HG03095 (cell line): ENCODE results near the gene ARFGAP3.
A peak's percentile ranks its signal among the peaks of the same experiment; 100 is the strongest.

Experiments used
- ATAC-seq: cut with Tn5 transposase; IDR thresholded peaks from one replicate; pipeline ENCODE4 v1.9.1; 2021; ENCODE audit warnings: moderate library complexity; ENCODE audit not compliant: unreplicated experiment

Gene ARFGAP3

DNA sequence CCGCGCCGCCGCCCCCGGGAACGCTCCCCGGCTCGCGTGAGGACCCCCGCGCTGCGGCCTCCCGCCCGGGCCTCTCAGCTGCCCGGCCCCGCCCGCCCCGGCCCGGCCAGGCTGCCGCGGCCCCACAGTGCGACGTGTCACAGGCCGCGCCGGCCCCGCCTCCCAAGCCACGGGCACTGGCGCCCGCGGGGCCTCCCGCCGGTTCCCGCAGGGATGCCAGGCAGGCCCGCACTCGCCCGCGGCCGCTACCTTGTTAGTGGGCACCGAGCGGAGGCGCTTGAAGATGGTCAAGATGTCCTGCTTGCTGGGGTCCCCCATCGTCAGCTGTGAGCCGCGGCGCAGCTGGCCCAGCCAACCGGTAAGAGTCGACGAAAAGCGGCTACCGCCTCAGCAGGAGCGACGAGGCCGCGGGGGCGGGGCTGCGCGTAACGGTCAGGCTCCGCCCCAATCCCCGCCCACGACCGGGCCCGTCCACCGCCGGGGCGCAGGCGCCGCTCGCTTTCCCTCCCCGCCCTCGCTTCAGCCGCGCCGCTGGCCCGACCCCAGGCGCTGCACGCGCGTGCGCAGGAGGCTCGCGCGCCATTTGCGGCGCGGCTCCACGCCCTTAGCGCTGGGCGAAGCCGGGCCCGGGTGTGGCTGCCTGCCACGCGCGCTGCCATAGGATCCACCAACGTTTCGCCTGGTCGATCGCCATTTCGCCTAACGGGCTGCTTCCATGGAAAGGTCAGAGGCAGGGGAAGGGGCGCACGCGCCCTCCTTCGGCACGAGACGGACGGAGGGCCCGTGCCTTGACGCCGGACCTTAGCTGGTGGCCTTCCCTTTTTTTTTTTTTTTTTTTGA lies at the start of gene ARFGAP3:
TSS of gene ARFGAP3 (minus strand) at position 409 of the 840 bp plus-strand sequence. CDS start at position 318, 91 bp downstream.
- peak; percentile 66 for ATAC-seq

- ATAC-seq = no peak
Observed at GRCh38 chr22:42905702-42906183, 48.7 kb upstream of the ARFGAP3 start.

DNA sequence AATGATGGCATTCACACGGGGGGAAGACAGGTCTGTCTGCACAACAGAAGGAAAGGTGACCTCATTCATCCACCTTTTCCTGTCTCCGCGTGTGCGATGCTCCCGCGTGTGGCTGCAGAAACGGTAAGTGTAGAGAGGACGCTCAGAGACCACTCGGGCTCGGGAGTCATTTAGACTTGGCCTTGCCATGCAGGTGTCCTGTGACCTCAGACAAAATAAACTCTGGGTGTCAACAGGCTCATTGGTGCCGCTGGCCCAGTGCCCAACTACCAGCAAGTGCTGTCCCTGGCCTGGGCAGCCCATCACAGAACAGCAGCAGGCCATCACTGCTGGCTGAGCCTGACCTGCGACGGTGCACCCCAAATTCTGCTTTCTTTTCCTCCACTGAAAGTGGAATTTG lies 48.1 kb upstream of the ARFGAP3 start:
- no peak for ATAC-seq

DNA sequence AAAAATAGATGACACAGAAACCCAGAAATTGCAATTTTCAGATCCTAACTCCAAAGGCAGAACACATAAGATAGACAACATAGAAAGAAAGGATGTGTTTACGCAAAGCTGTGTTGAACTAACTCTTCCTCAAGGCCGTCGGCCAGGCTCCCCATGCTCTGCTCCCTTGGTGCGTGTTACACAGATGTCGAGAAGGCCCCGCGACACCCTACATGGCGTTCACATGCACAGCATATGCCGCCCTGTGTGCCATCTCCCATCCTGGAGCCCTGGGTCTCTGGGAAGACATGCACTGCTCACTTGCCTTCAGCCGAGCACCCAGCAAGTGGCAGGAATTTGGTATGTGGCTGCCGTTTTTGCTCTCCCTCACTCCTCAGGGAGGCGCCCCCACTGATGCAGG lies 47.0 kb upstream of the ARFGAP3 start:
- no peak for ATAC-seq

DNA sequence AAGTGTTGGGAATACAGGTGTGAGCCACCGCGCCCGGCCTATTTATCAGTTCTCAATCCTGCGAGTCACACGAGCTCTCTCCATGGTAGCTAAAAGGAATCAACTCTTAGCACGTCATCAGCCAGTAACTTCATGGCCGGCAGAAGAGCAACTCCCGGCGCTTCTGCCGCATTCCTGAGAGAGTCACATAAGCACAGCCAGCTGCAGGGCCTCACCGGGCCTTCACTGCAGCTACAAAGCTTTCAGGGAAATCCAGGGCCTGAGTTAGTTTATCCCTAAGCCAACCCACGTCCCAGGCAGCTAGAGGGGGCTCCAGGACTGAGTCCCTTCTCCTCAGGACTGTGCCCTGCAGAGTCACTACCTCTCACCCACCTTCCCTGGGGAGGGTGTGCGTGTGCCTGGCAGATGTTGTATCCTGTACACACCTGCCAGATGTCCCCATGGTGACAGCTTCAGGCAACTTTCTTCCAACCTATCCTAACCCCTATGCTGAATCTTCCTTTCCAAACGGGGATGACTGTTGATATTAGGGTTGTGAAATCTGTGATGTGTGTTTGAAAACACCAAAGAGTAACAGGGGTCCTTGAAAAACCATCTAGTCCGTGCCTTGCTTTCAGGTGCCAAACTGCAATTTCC lies 45.9 kb upstream of the ARFGAP3 start:
- no peak for ATAC-seq

DNA sequence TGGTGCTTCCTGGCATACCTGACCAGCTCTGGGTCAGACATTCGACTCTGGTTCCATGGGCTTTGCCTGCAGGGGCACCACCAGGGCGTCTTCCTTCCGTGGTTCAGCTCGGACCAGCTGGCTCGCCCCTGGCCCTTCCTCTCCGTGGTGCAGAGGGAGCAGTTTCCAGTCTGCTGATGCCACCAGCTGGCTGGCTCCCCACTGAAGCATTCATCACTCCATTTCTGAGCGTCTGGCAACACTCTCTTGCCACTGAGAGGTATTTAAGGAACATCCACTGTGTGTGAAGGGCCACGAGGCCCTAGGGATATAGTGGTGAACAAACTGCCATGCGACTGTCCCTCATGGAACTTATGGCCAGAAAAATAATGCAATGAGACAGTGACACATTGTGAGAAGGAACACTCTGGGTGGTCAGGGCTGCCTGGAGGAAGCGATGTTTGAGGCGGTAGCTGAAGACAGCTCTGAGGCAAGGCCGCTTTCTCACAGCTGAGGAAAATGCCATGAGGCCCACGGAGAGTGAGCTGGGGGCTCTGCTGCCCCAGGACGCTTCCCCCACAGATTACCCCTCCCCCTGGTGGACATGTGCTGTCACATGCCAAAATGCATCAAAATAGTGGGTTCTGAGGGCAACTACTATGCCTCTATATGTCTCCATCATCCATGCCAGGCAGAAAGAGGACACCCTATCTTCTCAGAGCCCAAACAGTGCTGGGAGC lies 44.9 kb upstream of the ARFGAP3 start:
- ATAC-seq = no peak

- no peak for ATAC-seq
Observed at GRCh38 chr22:42897960-42898359, 40.9 kb upstream of the ARFGAP3 start.

DNA sequence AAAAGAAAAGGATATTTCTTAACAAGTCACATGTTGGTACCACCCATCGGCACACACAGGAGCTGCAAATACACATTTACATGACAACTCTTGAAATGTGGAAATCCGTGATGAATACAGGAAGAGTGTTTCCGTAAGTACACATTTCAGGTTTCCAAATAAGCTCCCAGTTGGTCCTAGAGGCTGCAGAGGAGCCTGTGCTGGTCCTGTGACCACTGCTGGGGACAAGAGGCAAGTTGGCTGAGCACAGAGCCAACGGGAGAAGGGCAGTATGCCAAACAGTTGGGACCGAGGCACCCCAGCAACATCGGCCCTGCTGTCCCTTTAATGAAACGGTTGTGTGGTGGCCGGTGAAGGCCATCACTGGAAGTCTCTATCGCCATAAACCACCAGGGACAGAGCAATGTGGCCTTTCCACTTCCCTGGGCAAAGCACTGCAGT lies 38.5 kb upstream of the ARFGAP3 start:
- ATAC-seq = no peak

- ATAC-seq = no peak
Observed at GRCh38 chr22:42895087-42895486, 38.0 kb upstream of the ARFGAP3 start.

- no peak for ATAC-seq
Observed at GRCh38 chr22:42893371-42894150, 36.5 kb upstream of the ARFGAP3 start.

- no peak for ATAC-seq
Observed at GRCh38 chr22:42892571-42893316, 35.7 kb upstream of the ARFGAP3 start.

- no peak for ATAC-seq
Observed at GRCh38 chr22:42892156-42892555, 35.1 kb upstream of the ARFGAP3 start.

- no peak for ATAC-seq
Observed at GRCh38 chr22:42891696-42892095, 34.6 kb upstream of the ARFGAP3 start.

- no peak for ATAC-seq
Observed at GRCh38 chr22:42891008-42891407, 33.9 kb upstream of the ARFGAP3 start.

DNA sequence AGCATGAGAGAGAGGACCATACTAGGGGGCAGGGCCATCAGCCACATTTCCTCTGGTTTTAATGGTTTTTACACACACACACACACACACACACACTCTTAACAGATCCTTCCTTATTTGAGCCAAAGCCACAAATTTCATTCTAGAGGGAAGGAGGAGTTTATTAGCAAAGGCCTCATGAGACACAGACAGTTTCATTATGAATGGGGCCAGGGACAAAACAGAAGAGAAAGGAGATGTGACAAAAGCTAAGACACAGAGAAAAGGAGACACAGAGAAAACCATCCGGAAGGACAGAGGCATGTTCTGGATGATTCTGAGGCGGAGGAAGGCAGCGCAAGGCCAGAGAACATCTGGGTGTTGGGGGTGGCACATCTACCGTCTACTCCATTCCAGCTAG lies 32.2 kb upstream of the ARFGAP3 start:
- ATAC-seq = peak; percentile 44

DNA sequence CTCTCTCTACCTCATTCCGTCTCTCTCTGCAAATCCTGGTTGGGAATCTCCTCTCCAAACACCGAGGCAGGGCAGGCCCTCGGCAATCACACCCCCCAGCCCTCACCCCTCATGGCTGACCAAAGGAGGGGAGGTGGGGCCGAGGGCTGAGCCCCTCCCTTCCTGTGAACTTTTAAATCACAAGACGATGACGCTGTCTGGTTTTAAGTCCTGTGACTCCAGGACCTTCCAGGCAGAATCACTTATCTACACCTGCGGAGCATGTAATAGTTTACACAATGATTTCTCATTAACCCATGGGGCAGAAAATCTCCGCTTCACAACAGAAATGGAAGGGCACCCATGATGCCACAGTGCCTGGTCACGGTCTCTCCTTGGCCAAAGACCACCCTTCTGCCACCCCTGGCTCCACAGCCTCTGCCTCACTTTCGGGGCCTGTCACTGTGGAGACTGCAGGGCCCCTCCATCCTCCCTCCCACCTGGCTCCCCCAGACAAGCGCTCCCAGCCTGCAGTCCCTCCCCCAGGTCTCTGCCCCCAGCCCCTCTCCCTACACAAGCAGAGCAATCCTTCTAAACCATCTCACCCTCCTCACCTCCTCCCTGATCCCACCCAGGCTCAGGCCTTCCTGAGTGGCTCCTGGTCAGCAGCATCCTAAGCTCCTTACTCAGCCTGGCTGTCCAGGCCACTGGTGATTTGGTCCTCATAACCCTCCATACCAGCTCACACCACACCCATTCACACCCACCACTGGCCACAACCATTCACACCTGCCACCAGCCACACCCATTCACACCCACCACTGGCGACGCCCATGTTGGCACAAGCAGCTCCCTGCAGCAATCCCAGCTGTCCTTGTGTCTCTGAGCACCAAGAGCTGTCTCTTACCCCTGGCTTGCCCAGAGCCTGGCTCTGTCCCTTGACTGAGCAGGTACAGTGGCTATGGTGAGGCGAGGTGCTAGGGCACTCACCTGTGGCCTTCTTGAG lies 30.7 kb upstream of the ARFGAP3 start:
- no peak for ATAC-seq

DNA sequence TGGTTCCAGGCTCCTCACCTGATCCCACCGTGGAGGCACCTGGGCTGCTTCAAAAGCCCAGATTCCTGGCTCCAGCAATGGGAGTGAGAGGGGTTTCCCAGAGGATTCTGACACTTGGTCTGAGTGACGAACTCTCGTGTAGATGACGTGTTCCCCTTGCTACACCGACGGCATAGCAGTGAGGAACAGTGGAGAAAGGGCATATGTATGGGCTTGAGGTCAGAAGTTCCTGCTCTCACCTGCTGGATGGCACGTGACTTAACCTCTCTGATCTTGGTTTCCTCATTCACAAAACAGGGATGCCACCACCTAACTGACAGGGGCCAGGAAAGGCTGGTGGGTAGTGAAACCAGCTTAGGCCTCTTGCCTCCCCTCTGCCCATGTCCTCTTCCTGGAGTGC lies 30.0 kb upstream of the ARFGAP3 start:
- no peak for ATAC-seq

DNA sequence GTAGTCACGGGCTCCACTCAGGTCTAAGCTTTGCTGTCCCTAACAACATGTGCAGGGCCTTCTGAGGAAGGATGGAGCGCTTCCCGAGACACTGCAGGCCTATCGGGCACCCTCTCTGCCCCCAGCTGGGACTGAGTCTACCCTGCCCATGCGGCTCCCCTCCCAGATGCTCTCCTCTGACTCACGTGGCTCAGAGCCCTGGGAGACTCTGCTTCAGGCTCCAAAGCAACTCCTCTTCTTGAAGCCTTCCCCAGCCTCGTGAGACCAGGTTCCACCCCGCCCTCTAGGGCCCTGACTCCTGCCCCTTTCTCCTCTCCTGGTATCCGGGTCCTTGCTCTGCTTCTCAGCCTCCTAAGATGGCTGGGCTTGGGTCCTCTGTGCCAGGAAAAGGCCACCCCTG lies 28.4 kb upstream of the ARFGAP3 start:
- no peak for ATAC-seq
